SHP77 treated with DMSO at 0.1 percent for 48 hours (cell line): ENCODE data around the gene ATP2A2.
"Not testable (repeated sequence)": the region's sequence is repeated elsewhere in the genome, so short reads cannot be mapped to it uniquely, and the experiment has no call there.

ENCODE experiments used
- DNase-seq: peaks from one replicate; lab custom pipeline; 2025; lab: John Stamatoyannopoulos, UW

The ATP2A2 gene

DNA sequence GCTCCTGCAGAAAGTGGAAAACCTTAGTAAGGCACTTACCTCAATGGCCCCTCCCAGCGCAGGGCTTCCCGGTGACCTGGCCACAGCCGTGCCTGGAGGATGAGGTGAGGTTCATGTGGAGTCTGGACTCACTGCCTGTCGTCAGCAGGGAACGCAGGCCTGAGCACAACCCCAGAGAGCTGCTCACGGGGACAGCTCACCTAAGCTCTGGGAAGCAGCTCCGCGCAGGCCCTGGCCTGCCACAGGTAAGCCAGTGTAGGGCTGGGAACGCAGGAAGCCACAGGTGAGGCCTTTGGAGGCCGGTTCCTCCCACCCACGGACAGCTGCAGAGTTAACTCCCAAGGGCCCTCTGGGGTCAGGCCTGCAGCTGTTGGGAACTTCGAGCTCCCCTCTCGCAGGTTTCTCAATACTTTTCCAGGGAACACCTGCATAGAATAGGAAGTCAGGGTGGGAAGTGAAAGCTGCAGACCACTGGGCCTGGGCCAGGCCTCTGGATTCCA is 89.7 kb downstream of the ATP2A2 start:
- no peak for DNase-seq

DNA sequence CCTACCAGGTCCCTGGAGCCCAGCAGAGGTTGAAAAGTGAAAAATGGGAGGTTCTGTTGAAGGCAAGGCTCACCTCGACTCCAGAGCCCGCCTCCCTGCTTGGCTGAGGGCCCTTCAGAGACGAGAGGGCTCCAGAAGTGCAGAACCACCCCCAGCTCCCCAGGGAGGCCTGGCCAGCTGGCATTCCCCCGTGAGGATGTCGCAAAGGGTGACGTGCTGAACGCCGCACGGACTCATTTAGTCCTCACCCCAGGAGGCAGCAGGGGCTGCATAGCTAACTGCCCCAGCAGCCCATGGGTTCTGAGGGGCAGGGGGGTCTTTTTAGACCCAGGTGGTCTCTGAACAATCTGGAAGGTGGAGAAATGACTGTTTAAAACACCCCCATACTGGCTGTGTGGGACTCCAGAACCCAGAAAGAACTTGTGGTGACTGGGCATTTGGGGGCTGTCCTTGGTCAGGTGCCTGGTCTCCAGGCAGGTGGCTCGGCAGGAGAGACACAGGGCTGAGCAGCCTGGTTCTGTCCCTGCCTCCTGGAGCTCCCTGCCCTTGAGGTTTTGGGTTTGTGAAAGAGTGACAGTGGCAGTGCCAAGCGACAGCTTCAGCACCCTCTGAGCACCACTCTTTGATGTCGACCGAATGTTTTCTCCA is 90.5 kb downstream of the ATP2A2 start:
- no peak for DNase-seq

DNA sequence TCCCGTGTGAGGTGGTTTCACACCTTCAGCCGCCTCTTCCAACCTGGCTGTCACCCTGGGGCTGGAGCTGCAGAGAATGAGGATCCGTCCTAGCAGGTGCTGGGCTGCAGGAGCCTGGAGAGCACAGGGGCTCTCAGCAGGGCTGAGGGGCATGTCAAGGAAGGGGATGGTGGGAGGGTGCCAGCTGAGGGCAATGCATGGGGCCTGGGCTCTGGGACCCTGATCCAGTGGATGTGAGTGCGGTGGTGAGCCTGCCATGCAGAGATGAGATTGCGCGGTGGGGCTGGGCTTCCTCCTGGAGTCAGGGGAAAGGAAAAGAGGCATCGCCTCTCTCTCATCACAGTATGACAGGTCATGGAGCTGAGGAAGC is 91.0 kb downstream of the ATP2A2 start:
- no peak for DNase-seq

DNA sequence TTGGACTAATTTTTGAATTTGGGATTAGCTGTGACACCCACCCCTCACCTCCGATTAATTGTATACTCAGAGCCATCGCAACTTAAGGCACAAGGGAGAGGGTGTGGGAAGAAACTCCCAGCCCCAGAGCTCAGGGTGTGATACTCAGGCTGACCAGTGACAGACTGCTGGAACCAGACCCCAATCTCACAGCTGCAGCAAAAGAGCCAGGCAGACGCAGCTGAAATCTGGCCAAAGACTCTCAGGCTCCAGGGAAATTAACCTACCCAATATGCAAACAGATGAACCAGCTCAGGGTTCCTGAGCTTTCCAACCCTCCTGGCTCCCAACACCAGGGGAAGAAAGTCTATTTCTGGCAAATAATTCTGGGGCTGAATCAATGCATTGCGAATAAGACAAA is 92.0 kb downstream of the ATP2A2 start:
- DNase-seq = no peak

DNA sequence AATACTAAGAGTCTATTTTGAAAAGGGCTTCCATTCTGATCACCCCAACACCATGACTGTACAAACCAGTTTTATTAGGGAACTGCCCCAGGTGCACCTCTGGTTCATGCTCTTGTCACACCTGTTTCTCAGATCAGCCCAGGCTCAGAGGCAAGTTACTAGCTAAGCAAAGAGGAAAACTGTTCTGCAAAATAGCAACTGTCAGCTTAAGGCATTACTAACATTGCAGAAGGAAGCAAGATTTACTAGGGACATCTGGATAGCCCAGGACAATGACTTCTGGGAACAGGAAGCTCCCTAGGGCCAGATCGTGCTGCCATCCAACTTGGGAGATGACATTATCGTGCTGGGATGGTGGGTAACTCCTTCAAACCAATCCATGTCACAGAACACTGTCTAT is 92.4 kb downstream of the ATP2A2 start:
- no peak for DNase-seq

DNA sequence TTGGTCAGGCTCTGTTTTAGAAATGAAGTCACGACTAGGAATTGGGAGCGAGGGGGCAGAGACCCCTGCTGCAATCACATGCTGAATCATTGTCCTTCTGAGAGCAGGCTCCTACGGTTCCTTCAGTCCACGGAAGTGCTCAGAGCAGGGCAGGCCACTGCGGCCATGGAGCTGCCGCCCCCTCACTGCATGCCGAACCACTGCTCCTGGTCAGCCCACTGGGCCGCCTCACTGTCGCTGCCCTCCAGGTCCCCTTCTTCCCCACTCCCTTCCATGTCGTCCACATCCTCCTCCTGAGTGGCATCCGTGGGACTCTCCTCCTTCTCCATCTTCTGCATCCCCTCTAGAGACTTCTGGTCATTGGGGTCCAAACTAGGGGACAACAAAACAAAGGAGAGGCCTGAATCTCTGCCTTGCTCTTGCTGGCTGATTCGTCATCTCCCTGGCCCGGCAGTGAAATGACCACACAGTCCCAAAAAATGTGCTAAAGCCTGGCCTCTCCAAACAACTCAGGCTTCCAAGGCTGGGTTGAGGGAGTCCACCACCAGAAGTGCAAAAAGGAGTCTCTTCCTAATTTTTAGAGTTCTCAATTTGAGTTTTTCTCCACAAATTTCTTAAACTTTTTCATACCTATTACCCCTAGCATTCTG is 93.0 kb downstream of the ATP2A2 start:
- DNase-seq = no peak

DNA sequence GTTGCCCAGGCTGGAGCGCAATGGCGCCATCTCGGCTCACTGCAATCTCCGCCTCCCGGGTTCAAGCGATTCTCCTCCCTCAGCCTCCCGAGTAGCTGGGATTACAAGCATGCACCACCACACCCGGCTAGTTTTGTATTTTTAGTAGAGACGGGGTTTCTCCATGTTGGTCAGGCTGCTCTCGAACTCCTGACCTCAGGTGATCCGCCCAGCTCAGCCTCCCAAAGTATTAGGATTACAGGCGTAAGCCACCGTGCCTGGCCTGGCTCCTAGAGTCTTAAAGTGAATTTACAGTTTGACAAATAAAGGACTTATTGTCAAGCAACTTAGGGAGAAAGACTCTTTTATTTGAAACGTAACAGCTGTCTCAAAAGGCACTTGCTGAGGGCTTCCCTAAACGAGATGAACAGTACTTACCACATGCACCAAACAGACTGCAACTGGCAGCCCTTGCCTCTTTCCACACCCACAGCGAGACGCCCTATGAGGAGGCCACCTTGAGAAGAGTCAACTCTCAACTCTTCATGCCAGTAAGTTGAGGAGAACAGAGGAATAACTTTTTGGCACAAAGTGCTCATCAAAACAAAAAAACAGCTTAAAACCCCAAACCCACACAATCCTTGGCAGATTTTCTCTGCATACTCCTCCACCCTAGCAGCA is 97.2 kb downstream of the ATP2A2 start:
- DNase-seq = not testable (repeated sequence)

DNA sequence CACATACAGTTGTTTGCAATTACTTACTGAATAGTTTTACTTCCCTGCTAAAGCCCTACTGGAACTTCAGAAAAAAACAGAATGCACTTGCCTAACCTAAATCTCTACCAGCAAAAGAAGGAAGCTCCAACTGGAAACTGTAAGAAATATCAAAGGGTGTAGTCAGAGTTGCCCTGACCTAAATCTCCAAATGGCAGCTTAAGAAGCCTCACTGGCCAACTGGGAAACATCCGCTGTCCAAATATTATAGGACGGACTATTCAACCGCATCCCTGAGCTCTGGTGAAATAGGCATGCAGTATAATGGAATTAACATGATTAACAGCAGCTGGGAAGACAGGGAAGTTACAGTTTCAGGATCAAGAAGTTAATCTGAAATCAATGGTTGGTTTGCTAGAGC is 98.2 kb downstream of the ATP2A2 start:
- no peak for DNase-seq

DNA sequence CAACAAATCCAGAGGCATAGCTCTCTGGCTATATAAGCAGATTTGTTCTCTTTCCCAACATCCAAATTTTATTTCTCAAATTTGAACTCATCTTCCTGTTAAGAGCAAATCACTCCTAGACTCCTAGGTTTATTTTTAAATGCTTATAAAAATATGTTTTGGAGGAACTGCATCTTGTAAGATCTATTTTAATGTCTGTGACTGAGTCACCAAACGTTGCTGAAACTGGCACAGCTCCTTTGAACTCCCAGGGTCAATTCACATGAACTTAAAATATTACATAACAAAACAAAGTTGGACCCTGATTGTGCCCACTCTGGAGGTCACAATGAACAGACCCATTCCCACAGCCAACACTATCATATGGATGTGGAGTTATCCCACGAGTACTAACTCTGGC is 98.6 kb downstream of the ATP2A2 start:
- DNase-seq = no peak

DNA sequence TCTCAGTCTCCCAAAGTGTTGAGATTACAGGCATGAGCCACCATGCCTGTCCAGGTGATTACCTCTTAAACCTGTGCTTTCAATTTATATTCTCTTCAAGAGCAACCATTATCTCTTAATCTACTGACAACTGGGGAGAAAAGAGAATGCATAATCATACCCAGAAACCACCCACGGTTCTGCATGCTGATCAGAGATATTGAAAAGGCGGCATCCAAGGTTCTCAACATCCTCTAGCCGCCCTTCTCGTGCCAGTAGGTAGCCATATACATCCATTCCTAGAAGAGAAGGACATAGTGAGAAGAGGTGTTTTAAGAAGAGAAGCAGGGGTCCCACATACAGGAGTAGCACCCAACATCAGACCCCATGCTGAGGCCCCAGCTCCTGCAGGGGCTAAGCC is 101.6 kb downstream of the ATP2A2 start:
- DNase-seq = no peak
